Measurements from ENCODE around the gene BEST1. TPM values are rescaled to one million over a fixed set of nuclear protein-coding genes. Genes with fewer than 3 reads are reported as not detected.

The BEST1 gene
- total and polyA plus RNA-seq, 2 of the 13 experiments (the other 11 are each of a cell fraction or from before 2014, with no cell fraction given): 0.09 to 0.65 TPM

- TF ChIP-seq KMT2A (CRISPR knock-in tag; IDR thresholded peaks at IDR 0.05) (0 out of 2 replicates have a peak, but pooled peaks have one; percentile 32), PHF21A (CRISPR knock-in tag; IDR thresholded peaks at IDR 0.05) (peak; percentile 57), MIER3 (CRISPR knock-in tag; IDR thresholded peaks at IDR 0.05; ENCODE audit: borderline replicate concordance) (0 out of 2 replicates have a peak, but pooled peaks have one; percentile 40), KDM4B (CRISPR knock-in tag; IDR thresholded peaks at IDR 0.05) (0 out of 2 replicates have a peak, but pooled peaks have one; percentile 47), GATAD2A (CRISPR knock-in tag; IDR thresholded peaks at IDR 0.05) (peak; percentile 74), GLI4 (CRISPR knock-in tag; IDR thresholded peaks at IDR 0.05; ENCODE audit: borderline replicate concordance) (0 out of 2 replicates have a peak, but pooled peaks have one; percentile 20), ZNF83 (CRISPR knock-in tag; IDR thresholded peaks at IDR 0.05; ENCODE audit: borderline replicate concordance) (0 out of 2 replicates have a peak, but pooled peaks have one; percentile 29), SAP130 (CRISPR knock-in tag; IDR thresholded peaks at IDR 0.05; ENCODE audit: low read depth) (peak; percentile 67), PRPF4 (IDR thresholded peaks at IDR 0.05; ENCODE audit: low read depth, low read length, poor library complexity, severe bottlenecking) (peak; percentile 22), TBX3 (IDR thresholded peaks at IDR 0.05; ENCODE audit: borderline replicate concordance) (0 out of 2 replicates have a peak, but pooled peaks have one; percentile 6), KDM6A (CRISPR knock-in tag; IDR thresholded peaks at IDR 0.05; ENCODE audit: low read depth) (0 out of 2 replicates have a peak, but pooled peaks have one; percentile 40), FOXC1 (CRISPR knock-in tag; IDR thresholded peaks at IDR 0.05; ENCODE audit: borderline replicate concordance) (peak; percentile 24; the same call in 1 of the 2 replicates), SOX6 (IDR thresholded peaks at IDR 0.05) (no peak), SOX6 (CRISPR knock-in tag; IDR thresholded peaks at IDR 0.05) (peak; percentile 54), ZBTB4 (CRISPR knock-in tag; IDR thresholded peaks at IDR 0.05; ENCODE audit: borderline replicate concordance) (0 out of 2 replicates have a peak, but pooled peaks have one; percentile 20)
- TF ChIP-seq, protein P1, sequence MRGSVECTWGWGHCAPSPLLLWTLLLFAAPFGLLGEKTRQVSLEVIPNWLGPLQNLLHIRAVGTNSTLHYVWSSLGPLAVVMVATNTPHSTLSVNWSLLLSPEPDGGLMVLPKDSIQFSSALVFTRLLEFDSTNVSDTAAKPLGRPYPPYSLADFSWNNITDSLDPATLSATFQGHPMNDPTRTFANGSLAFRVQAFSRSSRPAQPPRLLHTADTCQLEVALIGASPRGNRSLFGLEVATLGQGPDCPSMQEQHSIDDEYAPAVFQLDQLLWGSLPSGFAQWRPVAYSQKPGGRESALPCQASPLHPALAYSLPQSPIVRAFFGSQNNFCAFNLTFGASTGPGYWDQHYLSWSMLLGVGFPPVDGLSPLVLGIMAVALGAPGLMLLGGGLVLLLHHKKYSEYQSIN (CRISPR knock-in tag; IDR thresholded peaks at IDR 0.05; ENCODE audit: borderline replicate concordance): no peak
- TF ChIP-seq, protein P2, sequence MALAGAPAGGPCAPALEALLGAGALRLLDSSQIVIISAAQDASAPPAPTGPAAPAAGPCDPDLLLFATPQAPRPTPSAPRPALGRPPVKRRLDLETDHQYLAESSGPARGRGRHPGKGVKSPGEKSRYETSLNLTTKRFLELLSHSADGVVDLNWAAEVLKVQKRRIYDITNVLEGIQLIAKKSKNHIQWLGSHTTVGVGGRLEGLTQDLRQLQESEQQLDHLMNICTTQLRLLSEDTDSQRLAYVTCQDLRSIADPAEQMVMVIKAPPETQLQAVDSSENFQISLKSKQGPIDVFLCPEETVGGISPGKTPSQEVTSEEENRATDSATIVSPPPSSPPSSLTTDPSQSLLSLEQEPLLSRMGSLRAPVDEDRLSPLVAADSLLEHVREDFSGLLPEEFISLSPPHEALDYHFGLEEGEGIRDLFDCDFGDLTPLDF (CRISPR knock-in tag; IDR thresholded peaks at IDR 0.05): no peak
- TF ChIP-seq, protein P3, sequence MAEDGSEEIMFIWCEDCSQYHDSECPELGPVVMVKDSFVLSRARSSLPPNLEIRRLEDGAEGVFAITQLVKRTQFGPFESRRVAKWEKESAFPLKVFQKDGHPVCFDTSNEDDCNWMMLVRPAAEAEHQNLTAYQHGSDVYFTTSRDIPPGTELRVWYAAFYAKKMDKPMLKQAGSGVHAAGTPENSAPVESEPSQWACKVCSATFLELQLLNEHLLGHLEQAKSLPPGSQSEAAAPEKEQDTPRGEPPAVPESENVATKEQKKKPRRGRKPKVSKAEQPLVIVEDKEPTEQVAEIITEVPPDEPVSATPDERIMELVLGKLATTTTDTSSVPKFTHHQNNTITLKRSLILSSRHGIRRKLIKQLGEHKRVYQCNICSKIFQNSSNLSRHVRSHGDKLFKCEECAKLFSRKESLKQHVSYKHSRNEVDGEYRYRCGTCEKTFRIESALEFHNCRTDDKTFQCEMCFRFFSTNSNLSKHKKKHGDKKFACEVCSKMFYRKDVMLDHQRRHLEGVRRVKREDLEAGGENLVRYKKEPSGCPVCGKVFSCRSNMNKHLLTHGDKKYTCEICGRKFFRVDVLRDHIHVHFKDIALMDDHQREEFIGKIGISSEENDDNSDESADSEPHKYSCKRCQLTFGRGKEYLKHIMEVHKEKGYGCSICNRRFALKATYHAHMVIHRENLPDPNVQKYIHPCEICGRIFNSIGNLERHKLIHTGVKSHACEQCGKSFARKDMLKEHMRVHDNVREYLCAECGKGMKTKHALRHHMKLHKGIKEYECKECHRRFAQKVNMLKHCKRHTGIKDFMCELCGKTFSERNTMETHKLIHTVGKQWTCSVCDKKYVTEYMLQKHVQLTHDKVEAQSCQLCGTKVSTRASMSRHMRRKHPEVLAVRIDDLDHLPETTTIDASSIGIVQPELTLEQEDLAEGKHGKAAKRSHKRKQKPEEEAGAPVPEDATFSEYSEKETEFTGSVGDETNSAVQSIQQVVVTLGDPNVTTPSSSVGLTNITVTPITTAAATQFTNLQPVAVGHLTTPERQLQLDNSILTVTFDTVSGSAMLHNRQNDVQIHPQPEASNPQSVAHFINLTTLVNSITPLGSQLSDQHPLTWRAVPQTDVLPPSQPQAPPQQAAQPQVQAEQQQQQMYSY (CRISPR knock-in tag; IDR thresholded peaks at IDR 0.05): peak; percentile 82
- TF ChIP-seq, protein P4, sequence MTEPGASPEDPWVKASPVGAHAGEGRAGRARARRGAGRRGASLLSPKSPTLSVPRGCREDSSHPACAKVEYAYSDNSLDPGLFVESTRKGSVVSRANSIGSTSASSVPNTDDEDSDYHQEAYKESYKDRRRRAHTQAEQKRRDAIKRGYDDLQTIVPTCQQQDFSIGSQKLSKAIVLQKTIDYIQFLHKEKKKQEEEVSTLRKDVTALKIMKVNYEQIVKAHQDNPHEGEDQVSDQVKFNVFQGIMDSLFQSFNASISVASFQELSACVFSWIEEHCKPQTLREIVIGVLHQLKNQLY (CRISPR knock-in tag; IDR thresholded peaks at IDR 0.05): 0 out of 2 replicates have a peak, but pooled peaks have one; percentile 45
Observed at GRCh38 chr11:61974766-61975631, 24.8 kb downstream of the BEST1 start (continued).
